Immature natural killer cell (primary cell): ENCODE data around the gene PPP4R3A. TPM values are rescaled to one million over a fixed set of nuclear protein-coding genes. Genes with fewer than 3 reads are reported as not detected.
"Not testable (repeated sequence)": the region's sequence is repeated elsewhere in the genome, so short reads cannot be mapped to it uniquely, and the experiment has no call there.

Experiments used
- DNase-seq, 3 donors: peaks; one replicate each; pipeline ENCODE4 v3.0.0; 2022; ENCODE audit warnings: mixed read lengths in 1 of 3
- H3K27ac Mint-ChIP-seq, 6 donors: one replicate each; pipeline ENCODE4 v1.8.0; 2020; ENCODE audit warnings: mixed read lengths in 6 of 6, mild to moderate bottlenecking in 5 of 6, inconsistent platforms in 4 of 6, moderate library complexity in 3 of 6
- H3K27me3 Mint-ChIP-seq, 3 donors: one replicate each; pipeline ENCODE4 v1.8.0; 2020 to 2021; ENCODE audit warnings: low read depth in 3 of 3, mild to moderate bottlenecking in 3 of 3, mixed read lengths in 3 of 3, moderate library complexity in 3 of 3, inconsistent platforms in 1 of 3
- H3K36me3 Mint-ChIP-seq, 3 donors: one replicate each; pipeline ENCODE4 v1.8.0; 2020; ENCODE audit warnings: mixed read lengths in 3 of 3, inconsistent platforms in 2 of 3, mild to moderate bottlenecking in 2 of 3
- H3K4me1 Mint-ChIP-seq, 2 donors: one replicate each; pipeline ENCODE4 v1.8.0; 2020; ENCODE audit warnings: inconsistent platforms in 2 of 2, mild to moderate bottlenecking in 2 of 2, mixed read lengths in 2 of 2, moderate library complexity in 1 of 2
- H3K4me3 Mint-ChIP-seq, 5 donors: one replicate each; pipeline ENCODE4 v1.8.0; 2020; ENCODE audit warnings: mild to moderate bottlenecking in 5 of 5, mixed read lengths in 5 of 5, inconsistent platforms in 3 of 5, moderate library complexity in 3 of 5
- H3K9me3 Mint-ChIP-seq, 6 donors: one replicate each; pipeline ENCODE4 v1.8.0; 2020; ENCODE audit warnings: mild to moderate bottlenecking in 6 of 6, mixed read lengths in 6 of 6, inconsistent platforms in 4 of 6, moderate library complexity in 3 of 6
- polyA plus RNA-seq, 3 donors: library from polyadenylated mRNA; unstranded; fragments of 300-500 nt; fragmentation: Illumina TruSeq; gene quantifications; one replicate each; pipeline ENCODE4 v1.2.3, GENCODE V29; 2021

The PPP4R3A gene
- polyA plus RNA-seq, 3 donors from 2014 or later, result 39.4 to 113 (median 46.8) TPM

DNA sequence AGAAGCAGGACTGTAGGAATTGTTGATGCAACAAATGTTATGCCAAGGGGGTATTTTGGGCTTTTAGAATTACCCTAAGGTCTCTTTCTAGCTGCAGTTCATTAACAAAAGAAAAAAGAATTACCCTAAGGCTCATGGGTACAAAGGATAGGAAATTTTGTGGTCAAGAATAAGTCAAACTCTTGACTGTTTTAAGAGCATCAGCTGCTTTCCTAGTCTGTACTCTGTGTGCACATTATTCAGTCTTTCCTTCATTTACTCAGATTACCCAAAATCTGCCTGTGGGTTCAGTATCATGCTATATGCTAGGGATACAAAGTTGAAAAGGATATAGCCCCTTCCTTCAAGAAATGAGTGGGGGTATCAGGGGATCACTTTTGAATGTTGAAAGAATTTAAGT lies 56.0 kb downstream of the PPP4R3A start:
- Mint-ChIP-seq H3K4me1 (peaks cover 0 to 16% of the 10 kb centered on the region in 2 donors), H3K36me3 (peaks cover 0 to 11% (median 5%) of the 10 kb centered on the region in 3 donors), H3K4me3 (no peak overlapping the region), H3K9me3 (no peaks in the 10 kb centered on the region), H3K27me3 (peaks cover 0 to 3% (median 1%) of the 10 kb centered on the region in 3 donors), H3K27ac (peak overlapping the region in 5 of 6 donors; percentile 22 to 78 (median 67))
- DNase-seq, result no peak

GRCh38 chr14:91453744-91454143 lies 56.4 kb downstream of the PPP4R3A start:
- H3K36me3 Mint-ChIP-seq, result peaks cover 0 to 10% (median 3%) of the 10 kb centered on the region in 3 donors
- H3K9me3 Mint-ChIP-seq, result no peaks in the 10 kb centered on the region
- H3K4me1 Mint-ChIP-seq, result peaks cover 0 to 16% of the 10 kb centered on the region in 2 donors
- no peak for DNase-seq
- H3K27me3 Mint-ChIP-seq, result peaks cover 0 to 3% (median 1%) of the 10 kb centered on the region in 3 donors
- H3K4me3 Mint-ChIP-seq, result no peak overlapping the region
- peak overlapping the region in 5 of 6 donors; percentile 22 to 78 (median 67) for H3K27ac Mint-ChIP-seq

DNA sequence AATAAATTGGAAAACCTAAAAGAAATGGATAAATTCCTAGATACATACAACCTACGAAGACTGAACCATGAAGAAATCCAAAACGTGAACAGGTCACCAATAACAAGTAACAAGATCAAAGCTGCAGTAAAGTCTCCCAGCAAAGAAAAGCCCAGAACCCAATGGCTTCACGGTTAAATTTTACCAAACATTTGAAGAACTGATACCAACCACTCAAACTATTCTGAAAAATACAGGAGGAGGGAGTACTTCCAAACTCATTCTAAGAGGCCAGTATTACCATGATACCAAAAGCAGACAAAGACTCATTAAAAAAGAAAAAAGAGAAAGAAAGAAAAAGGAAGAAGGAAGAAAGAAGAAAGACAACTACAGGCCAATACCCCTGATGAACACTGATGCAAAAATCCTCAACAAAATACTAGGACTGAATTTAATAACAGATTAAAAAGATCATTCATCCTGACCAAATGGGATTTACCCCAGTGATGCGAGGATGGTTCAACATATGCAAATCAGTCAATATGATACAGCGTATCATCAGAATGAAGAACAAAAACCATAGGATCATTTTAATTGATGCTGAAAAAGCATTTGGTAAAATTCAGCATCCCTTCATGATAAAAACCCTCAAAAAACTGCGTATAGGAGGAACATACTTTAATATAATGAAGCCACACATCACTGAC lies 65.6 kb downstream of the PPP4R3A start:
- Mint-ChIP-seq H3K9me3 (peaks cover 0 to 3% (median 0%) of the 10 kb centered on the region in 6 donors), H3K36me3 (peaks cover 3 to 6% (median 4%) of the 10 kb centered on the region in 3 donors), H3K4me1 (no peaks in the 10 kb centered on the region), H3K27me3 (peaks cover 0 to 8% (median 4%) of the 10 kb centered on the region in 3 donors), H3K27ac (no peak overlapping the region), H3K4me3 (no peak overlapping the region)
- no peak for DNase-seq

GRCh38 chr14:91439345-91439744 lies 70.8 kb downstream of the PPP4R3A start:
- Mint-ChIP-seq H3K36me3 (peaks cover 3 to 6% (median 4%) of the 10 kb centered on the region in 3 donors), H3K9me3 (peaks cover 0 to 5% (median 0%) of the 10 kb centered on the region in 6 donors), H3K27ac (no peak overlapping the region), H3K27me3 (peaks cover 0 to 8% (median 7%) of the 10 kb centered on the region in 3 donors), H3K4me3 (no peak overlapping the region), H3K4me1 (no peaks in the 10 kb centered on the region)
- no peak for DNase-seq

DNA sequence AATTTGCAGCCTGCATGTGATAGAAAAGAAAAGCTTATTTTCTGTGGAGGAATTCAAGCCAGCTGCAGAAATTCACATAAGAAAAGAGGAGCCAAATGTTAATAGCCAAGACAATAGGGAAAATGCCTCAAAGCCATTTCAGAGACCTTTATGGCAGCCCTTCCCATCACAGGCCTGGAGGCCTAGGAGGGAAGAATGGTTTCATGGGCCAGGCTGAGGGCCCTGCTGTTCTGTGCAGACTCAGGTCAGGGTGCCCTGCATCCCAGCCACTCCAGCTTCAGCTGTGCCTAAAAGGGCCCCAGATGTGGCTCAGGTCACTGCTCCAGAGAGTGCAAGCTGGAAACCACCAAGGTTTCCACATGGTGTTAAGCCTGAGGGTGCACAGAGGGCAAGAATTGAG lies 71.3 kb downstream of the PPP4R3A start:
- H3K27me3 Mint-ChIP-seq, result peaks cover 0 to 7% (median 7%) of the 10 kb centered on the region in 3 donors
- H3K4me1 Mint-ChIP-seq, result no peaks in the 10 kb centered on the region
- H3K27ac Mint-ChIP-seq, result no peak overlapping the region
- DNase-seq, result no peak
- no peak overlapping the region for H3K4me3 Mint-ChIP-seq
- peaks cover 3 to 6% (median 4%) of the 10 kb centered on the region in 3 donors for H3K36me3 Mint-ChIP-seq
- H3K9me3 Mint-ChIP-seq, result peaks cover 0 to 5% (median 0%) of the 10 kb centered on the region in 6 donors

- H3K36me3 Mint-ChIP-seq, H3K4me1 Mint-ChIP-seq, H3K27ac Mint-ChIP-seq, H3K27me3 Mint-ChIP-seq, H3K4me3 Mint-ChIP-seq, DNase-seq, H3K9me3 Mint-ChIP-seq: not testable (repeated sequence)
These were observed 73.8 kb downstream of the PPP4R3A start for GRCh38 chr14:91436266-91436665.

- no peak overlapping the region for H3K4me3 Mint-ChIP-seq
- H3K27ac Mint-ChIP-seq, result no peak overlapping the region
- peaks cover 11 to 13% of the 10 kb centered on the region in 2 donors for H3K4me1 Mint-ChIP-seq
- no peaks in the 10 kb centered on the region for H3K9me3 Mint-ChIP-seq
- H3K36me3 Mint-ChIP-seq, result peaks cover 0 to 3% (median 0%) of the 10 kb centered on the region in 3 donors
- peaks cover 0 to 4% (median 1%) of the 10 kb centered on the region in 3 donors for H3K27me3 Mint-ChIP-seq
- no peak for DNase-seq
These were observed 80.7 kb downstream of the PPP4R3A start for GRCh38 chr14:91429385-91429784.

GRCh38 chr14:91428931-91429330 lies 81.2 kb downstream of the PPP4R3A start:
- H3K36me3 Mint-ChIP-seq, H3K9me3 Mint-ChIP-seq, H3K4me3 Mint-ChIP-seq, H3K27ac Mint-ChIP-seq, DNase-seq, H3K27me3 Mint-ChIP-seq: not testable (repeated sequence)
- peaks cover 11 to 13% of the 10 kb centered on the region in 2 donors for H3K4me1 Mint-ChIP-seq

DNA sequence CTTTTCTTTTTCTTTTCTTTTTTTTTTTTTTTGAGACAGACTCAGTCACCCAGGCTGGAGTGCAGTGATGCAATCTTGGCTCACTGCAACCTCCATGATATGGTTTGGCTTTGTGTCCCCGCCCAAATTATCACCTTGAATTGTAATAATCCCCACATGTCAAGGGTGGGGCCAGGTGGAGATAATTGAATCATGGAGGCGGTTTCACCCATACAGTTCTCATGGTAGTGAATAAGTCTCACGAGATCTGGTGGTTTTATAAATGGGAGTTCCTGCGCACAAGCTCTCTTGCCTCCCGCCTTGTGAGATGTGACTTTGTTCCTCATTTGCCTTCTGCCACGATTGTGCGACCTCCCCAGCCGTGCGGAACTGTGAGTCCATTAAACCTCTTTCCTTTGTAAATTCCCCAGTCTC lies 84.6 kb downstream of the PPP4R3A start:
- peaks cover 11 to 13% of the 10 kb centered on the region in 2 donors for H3K4me1 Mint-ChIP-seq
- H3K27ac Mint-ChIP-seq, H3K36me3 Mint-ChIP-seq, H3K9me3 Mint-ChIP-seq, H3K4me3 Mint-ChIP-seq, H3K27me3 Mint-ChIP-seq, DNase-seq: not testable (repeated sequence)

DNA sequence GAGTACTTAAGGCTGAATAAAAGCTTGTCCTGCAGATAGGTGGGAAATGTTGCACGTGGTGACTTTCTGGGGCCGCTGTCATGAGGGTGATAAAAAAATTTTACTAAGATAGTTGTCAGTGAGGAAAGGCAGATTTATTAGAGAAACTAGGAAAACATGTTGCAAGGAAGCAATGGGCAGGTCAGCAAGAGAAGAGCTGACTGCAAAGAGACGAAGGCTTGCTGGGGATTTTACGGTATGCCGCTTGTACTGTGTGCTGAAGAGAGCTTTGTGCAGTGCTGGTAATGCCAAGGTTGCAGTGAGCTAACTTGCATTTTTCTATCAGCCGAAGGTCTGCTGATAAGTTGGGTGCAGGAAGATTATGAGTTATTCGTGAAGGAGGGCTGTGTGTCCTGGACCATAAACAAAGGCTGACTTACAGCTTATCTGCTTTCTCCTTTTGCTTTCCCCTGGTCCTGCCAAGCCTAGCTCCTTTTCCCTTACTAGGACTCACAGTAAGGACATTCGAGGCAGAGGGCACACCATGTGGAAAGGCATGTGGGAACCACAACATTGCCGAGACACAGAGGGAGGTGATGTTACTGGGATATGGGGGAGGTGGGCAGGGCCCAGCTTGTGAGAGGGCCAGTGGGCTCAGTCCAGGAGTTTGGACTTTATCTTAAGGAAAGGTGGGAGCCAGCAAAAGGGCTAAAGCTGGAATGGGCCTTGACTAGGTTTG lies 85.1 kb downstream of the PPP4R3A start:
- no peak overlapping the region for H3K4me3 Mint-ChIP-seq
- no peaks in the 10 kb centered on the region for H3K9me3 Mint-ChIP-seq

DNA sequence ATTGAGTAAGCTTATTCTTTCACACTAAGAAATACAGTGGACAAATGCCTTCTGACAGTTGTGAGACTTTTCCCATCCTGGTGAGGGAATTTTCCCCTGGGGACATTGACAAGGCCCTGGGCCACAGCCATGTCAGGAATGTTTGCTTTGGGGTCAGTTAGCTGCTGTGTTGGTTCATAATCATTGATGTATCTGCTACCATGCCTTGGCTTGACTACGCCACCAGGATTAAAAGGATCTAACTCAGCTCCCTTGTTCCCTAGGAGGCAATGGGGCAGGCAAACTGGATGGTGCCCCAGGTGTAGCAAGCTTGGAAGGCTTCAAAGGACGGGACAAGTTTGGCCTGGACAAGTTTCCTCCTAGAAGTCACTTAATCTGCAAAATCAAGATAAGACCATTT lies 89.4 kb downstream of the PPP4R3A start:
- Mint-ChIP-seq H3K9me3 (no peaks in the 10 kb centered on the region), H3K36me3 (peaks cover 5 to 7% (median 6%) of the 10 kb centered on the region in 3 donors), H3K27me3 (peaks cover 9 to 23% (median 18%) of the 10 kb centered on the region in 3 donors), H3K4me1 (peaks cover 18 to 21% of the 10 kb centered on the region in 2 donors), H3K27ac (no peak overlapping the region), H3K4me3 (no peak overlapping the region)
- no peak for DNase-seq

More for the DNA sequence above, 85.1 kb downstream of the PPP4R3A start:
- no peak overlapping the region for H3K27ac Mint-ChIP-seq
- peaks cover 0 to 3% (median 0%) of the 10 kb centered on the region in 3 donors for H3K36me3 Mint-ChIP-seq
- no peak for DNase-seq
- H3K4me1 Mint-ChIP-seq, result peaks cover 11 to 13% of the 10 kb centered on the region in 2 donors
- peaks cover 0 to 4% (median 1%) of the 10 kb centered on the region in 3 donors for H3K27me3 Mint-ChIP-seq

- Mint-ChIP-seq H3K4me1 (peaks cover 28 to 33% of the 10 kb centered on the region in 2 donors), H3K36me3 (peaks cover 4 to 16% (median 14%) of the 10 kb centered on the region in 3 donors), H3K27ac (peak overlapping the region; percentile 68 to 92 (median 80)), H3K9me3 (no peaks in the 10 kb centered on the region), H3K27me3 (peaks cover 14 to 27% (median 27%) of the 10 kb centered on the region in 3 donors), H3K4me3 (peak overlapping the region in 4 of 5 donors; percentile 74 to 83 (median 80))
- no peak for DNase-seq
These were observed 90.7 kb downstream of the PPP4R3A start for GRCh38 chr14:91419451-91419850.

DNA sequence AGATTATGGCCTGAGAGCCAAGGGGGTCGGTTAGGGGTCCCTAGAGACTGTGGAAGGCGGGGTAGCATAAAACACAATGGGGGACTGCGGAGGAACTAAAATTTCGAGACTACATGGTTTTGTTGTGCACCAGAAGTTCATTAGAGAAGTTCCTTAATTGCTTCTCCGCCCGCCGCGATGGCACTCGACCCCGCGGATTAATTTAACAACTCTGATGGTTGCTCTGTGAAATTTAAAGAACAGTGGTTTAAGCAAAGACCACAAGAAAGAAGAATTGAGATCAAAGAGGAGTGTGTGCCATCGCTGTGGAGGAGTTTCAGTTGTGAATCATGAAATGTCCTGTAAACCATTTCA lies 91.1 kb downstream of the PPP4R3A start:
- peaks cover 33 to 37% of the 10 kb centered on the region in 2 donors for H3K4me1 Mint-ChIP-seq

More for the DNA sequence above, 91.1 kb downstream of the PPP4R3A start:
- Mint-ChIP-seq H3K27ac (peak overlapping the region; percentile 68 to 92 (median 80)), H3K27me3 (peaks cover 14 to 30% (median 27%) of the 10 kb centered on the region in 3 donors), H3K36me3 (peaks cover 4 to 21% (median 16%) of the 10 kb centered on the region in 3 donors), H3K9me3 (no peaks in the 10 kb centered on the region), H3K4me3 (peak overlapping the region; percentile 73 to 83 (median 78))
- no peak for DNase-seq
